Smooth muscle cell of the brain vasculature (primary cell): ENCODE measurements around the gene UBE2L3.
A peak's percentile ranks its signal among the peaks of the same experiment; 100 is the strongest.
"Not testable (repeated sequence)": the region's sequence is repeated elsewhere in the genome, so short reads cannot be mapped to it uniquely, and the experiment has no call there.

Experiments used
- DNase-seq: peaks from one replicate; pipeline ENCODE4 v3.0.0-alpha.2; 2012; ENCODE audit warnings: low read depth, low spot score

UBE2L3 gene

GRCh38 chr22:21626073-21626734 is 58.7 kb downstream of the UBE2L3 start:
- no peak for DNase-seq

- no peak for DNase-seq
Observed at GRCh38 chr22:21626735-21627469, 59.4 kb downstream of the UBE2L3 start.

- no peak for DNase-seq
Observed at GRCh38 chr22:21628386-21629254, 61.1 kb downstream of the UBE2L3 start.

- peak; percentile 75 for DNase-seq
Observed at GRCh38 chr22:21629255-21630149, 62.0 kb downstream of the UBE2L3 start, which contains the start of gene YDJC. Gene YDJC (minus strand): TSS chr22:21630022. CDS start chr22:21630014, 8 bp downstream.

GRCh38 chr22:21631025-21631424 is 63.5 kb downstream of the UBE2L3 start:
- DNase-seq: no peak

GRCh38 chr22:21632237-21632895 is 64.9 kb downstream of the UBE2L3 start, which contains the start of gene CCDC116:
Gene CCDC116 (plus strand): TSS chr22:21632760. CDS start chr22:21633182, 422 bp downstream.
- DNase-seq: no peak

GRCh38 chr22:21632931-21633330 is 65.4 kb downstream of the UBE2L3 start:
- DNase-seq: no peak

- DNase-seq: no peak
Observed at GRCh38 chr22:21633481-21633880, 66.0 kb downstream of the UBE2L3 start.

- DNase-seq: no peak
Observed at GRCh38 chr22:21634081-21634480, 66.6 kb downstream of the UBE2L3 start.

GRCh38 chr22:21634844-21635243 is 67.3 kb downstream of the UBE2L3 start:
- no peak for DNase-seq

- DNase-seq: no peak
Observed at GRCh38 chr22:21635771-21636510, 68.4 kb downstream of the UBE2L3 start.

- DNase-seq: no peak
Observed at GRCh38 chr22:21636629-21637218, 69.2 kb downstream of the UBE2L3 start.

GRCh38 chr22:21637450-21637849 is 69.9 kb downstream of the UBE2L3 start:
- not testable (repeated sequence) for DNase-seq

GRCh38 chr22:21639359-21639758 is 71.8 kb downstream of the UBE2L3 start:
- no peak for DNase-seq

GRCh38 chr22:21640810-21641209 is 73.3 kb downstream of the UBE2L3 start:
- DNase-seq: no peak

GRCh38 chr22:21641417-21641788 is 73.9 kb downstream of the UBE2L3 start:
- DNase-seq: no peak

GRCh38 chr22:21641789-21642583 is 74.5 kb downstream of the UBE2L3 start, which contains the start of gene SDF2L1:
Gene SDF2L1 (plus strand): TSS chr22:21642302. CDS start chr22:21642337, 35 bp downstream.
- peak; percentile 97 for DNase-seq
